NCI-H187 treated with DMSO at 0.1 percent for 48 hours (cell line): ENCODE results near the gene CKS1B.

Source experiments
- DNase-seq: peaks from one replicate; lab custom pipeline; 2025; lab: John Stamatoyannopoulos, UW

Gene CKS1B

GRCh38 chr1:154945962-154946850, 28.3 kb upstream of the CKS1B start:
- no peak for DNase-seq

DNA sequence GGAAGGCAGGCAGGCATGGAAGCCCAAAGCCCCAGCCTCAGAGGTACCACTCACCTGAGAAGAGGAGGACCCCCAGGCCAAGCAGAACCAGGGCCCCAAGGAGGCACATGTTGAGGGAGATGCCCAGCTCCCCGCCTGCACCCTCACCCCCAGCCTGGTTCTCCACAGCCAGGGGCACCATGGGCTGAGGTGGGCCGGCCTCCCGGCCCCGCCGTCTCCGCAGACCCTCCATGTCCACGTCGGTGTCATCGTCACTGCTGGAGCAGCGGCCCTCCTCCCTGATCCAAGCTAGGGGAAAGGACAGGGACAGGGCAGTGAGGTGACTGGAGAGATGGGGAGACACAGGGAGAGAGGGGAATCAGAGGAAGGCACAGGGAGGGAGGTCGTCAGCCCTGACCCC, 26.4 kb upstream of the CKS1B start:
- no peak for DNase-seq

GRCh38 chr1:154951901-154952657, 22.4 kb upstream of the CKS1B start:
- no peak for DNase-seq

DNA sequence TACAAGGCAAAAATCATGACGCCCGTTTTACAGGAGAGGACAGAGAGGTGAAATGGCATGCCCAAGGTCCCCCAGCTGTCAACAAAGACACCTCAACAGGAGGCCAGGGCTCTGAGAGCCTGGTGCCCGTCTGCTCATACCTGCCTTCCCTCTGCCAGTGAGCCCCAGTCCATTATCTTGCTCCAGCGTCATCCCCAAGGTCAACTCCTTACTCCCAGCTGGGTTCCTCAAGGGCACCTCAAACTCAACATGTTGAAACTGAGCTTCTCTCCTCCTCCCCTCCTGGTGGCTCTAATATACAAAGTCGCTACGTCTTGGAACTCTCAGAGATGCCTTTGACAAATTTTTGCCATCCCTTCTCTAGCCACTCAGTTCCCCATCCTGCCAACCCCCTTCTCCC, 21.8 kb upstream of the CKS1B start:
- DNase-seq: no peak

DNA sequence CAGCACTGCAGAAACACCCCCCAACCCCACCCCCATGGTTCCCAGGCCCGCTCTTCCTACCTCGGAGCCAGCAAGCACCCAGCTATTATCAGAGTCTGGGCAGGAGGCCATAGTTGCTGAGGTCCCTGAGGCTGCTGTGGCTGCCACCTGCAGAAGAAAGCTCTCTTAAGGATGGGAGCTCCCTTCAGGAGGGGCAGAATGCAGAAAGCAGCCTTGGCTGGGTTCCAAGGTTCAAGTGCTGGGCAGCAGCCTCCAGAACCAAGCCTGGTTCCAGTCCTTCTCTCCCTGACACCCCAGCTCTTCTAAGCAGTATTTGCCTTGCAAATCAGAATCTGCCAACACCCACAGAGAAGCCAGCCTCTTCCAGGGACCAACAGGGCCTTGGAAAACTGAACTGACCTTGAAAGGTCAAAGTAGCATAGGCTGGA, 20.9 kb upstream of the CKS1B start:
- DNase-seq: no peak

DNA sequence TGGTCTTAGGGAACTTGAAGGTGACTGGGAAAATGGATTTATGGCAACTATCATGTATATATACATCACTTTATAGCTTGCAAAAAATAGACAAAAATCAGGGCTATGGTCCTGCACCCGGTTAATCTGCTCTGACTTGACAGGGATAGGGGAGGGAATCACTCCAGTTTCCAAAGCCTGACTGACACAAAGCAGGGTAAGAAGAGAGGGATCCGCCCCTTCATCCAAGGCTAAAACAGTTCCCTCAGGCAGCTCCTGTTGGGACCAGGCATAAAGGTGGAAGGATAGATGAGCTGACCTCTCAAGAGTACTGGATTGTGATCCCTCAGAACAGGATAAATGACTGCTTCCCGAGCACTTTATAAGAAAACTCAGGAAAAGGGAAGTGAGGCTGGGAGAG, 19.9 kb upstream of the CKS1B start:
- DNase-seq: no peak

DNA sequence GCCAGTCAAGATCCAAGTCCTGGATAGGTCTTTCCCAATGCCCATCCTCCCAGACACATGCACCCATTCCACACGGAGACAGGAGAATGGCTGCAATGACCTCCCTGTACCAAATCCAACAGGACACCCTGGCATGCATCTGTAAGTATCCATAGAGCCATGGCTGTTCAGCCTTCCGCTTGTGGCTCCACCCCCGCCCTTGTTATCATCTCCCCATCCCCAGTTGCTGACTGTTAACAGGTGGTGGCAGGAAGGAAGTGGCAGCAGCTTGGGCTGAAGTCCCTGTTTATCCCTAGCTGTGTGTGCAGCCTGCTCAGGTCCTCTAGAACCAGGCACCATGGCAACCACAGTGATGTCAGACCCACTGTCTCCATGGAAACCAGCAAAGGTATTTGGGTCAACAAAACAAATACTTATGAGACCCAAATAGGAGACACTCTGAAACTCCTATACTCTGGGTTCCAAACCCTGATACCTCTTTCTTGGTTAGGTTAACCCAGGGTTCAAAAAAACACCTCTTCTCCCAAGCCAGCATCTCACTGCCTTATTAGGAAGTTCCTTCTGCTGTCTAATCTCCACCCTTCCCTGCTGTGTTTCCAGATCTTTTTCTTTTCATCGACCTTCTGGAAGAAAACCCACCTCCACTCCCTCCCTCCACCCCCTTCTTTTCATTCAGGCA, 19.3 kb upstream of the CKS1B start:
- no peak for DNase-seq

DNA sequence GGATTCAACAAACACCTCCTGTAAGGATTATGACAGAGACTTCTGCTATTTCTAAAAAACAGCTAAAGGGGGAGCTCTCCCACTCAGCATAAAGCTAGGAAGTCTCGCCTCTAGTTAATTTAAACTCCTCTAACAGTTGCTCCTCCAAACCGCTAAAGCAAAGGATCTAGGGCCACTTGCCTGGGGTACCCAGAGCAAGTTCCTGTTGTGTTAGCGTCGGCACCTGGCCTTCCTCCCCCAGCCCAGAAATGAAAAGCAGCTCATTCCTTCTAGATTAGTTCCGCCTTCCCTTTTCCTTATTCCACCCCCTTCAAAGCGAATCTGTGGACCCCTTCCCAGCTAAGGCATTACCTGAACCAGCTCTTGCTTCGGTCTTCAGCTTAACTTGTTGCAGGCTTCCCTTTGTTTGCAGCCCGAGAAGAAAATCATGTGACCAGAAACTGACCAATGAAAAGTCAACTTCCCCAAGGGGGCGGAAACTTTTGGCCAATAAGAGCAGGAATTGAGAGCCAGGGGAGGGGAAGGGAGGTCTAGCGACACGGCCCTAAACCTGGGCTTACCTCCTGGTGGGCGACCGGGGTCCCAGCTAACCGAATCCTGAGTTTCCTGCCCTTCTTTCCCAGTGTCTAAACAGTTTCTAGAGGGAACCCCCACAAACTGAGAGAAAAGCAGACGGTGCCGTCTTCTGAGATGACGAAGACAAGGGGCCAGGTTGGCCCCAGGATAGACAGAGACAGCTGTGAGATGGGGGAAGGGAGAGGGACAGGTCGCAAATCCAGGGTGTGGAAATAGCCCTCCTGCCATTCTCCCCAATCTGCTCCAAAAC, 18.6 kb upstream of the CKS1B start, which contains the start of gene PBXIP1:
PBXIP1 (minus strand) TSS at position 382 of the 826 bp plus-strand sequence. CDS start 2,378 bp downstream, outside the sequence.
- DNase-seq: peak; percentile 83

- DNase-seq: no peak
Measured at GRCh38 chr1:154956544-154956941, 17.9 kb upstream of the CKS1B start.

DNA sequence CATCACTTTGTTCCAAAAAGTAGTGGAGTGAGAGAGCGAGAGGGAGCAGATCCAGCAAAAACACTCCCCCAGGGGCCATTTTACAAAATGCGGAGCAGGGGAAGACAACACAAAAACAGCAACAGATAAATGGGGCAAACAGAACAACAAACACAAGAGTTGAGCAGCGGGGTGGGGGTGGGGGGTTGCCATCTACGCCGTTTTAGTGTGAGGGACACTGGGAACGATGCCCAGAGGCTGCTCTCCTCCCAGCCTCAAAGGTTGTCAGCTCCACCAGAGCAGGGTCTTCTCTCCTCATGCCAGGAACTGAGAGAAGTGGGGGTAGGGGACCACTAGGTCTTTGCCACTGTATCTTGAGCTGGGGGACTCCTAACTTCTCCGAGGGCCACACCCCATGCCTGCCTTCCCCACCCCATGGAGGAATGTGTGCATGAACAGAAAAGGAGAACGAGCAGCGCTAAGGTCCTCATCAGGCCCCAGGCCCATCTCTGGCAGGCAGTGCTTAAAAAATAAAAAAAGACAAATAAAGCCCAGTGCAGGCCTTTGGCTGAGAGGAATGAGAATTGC, 17.3 kb upstream of the CKS1B start:
- DNase-seq: no peak

DNA sequence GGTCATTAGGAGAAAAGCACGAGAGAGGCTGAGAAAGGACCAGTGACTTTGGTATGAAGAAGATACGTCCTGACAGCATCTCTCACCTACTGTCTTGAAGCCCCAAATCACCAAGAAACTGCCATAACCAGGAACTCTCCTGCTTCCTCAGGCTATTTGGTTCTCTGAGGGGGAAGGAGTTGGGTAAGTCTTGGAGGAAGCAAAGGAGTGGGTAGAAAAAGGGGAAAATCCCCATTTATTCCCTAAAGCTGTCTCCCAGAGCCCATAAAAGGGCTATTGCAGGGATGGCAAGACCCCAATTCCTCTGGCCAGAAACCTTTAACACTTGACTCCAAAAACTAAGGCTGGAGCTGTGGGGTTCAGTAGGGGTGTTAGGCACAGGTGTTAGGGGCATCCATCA, 16.4 kb upstream of the CKS1B start:
- DNase-seq: no peak

- DNase-seq: no peak
Measured at GRCh38 chr1:154958681-154959425, 15.6 kb upstream of the CKS1B start.

- DNase-seq: no peak
Measured at GRCh38 chr1:154959426-154959780, 15.1 kb upstream of the CKS1B start.

DNA sequence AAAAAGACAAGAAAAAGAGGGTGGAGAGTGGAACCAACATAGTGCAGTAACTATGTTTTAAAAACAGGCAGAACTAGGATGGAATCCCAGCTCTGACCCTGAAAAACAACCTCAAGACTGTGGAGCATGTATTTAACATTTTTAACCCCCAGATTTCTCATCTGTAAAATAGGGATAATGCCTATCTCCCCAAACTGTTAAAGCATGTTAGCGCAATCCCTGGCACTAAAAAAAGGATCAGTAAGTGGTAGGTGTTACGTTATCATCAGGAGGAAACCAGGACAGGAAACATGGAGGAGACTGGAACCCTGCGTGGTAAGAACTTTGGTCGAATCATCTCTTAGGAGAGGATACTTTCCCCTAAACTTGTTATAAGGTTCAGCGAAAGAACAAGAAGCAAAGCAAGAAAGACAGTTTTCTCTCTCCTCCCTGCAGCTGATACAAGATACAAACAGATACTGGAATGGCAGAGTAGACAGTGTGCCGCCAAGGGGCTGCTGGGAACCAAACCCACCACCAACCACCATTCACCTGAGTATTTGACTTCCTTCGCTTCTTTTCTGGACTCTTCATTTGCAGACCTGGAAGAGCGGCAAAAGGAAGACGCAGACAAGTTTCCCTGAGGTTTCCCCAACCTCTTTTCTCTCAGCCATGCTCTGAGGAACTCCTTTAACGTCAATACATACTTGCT, 13.9 kb upstream of the CKS1B start:
- no peak for DNase-seq

DNA sequence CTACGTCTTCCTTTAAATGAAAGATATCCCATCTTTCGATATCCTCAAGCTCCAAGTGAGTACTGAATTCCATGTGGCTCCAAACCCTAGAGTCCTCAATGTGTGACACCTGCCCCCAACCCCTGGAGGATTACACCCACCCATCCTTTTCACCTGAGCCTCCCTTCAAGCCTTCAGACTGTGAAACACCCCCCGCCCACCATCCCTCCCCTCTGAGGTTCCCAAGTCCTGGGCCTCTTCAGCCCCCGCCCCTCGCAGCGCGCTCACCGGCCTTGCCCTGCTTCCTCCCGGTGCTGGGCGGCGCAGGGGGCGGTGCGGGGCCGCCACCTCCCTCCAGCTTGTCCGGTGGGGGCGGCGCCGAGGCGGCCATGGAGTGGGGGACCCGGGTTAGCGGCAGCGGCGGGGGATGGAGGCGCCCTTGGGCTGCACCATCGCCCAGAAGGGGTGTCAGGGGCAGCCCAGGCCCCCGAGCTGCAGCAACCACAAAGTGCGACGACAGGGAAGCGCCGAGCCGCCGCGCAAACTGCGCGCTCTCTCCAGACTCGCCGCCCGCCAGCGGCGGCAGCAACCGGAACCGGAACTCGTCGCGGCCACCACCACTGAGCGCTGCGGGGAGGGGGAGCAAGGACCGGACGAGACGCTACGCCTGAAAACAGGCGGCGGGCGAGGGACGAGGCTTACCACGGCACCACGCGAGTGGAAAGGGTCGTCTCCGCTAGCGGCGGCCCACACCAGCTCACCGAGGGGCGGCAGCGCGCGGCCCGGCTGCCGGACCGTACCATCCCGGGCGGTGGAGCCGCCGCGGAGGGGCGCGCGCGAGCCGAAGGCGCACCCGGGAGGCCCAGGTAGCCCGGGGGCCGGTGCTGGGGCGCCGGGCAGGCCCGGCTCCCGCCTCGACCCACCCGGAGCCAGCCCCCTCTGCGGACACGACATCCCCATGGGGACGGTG, 13.0 kb upstream of the CKS1B start, which contains the start of gene PYGO2:
PYGO2 (minus strand) TSS at position 576 of the 949 bp plus-strand sequence; CDS start at position 370, 206 bp downstream.
- peak; percentile 54 for DNase-seq

GRCh38 chr1:154962156-154962749, 12.2 kb upstream of the CKS1B start:
- DNase-seq: no peak

DNA sequence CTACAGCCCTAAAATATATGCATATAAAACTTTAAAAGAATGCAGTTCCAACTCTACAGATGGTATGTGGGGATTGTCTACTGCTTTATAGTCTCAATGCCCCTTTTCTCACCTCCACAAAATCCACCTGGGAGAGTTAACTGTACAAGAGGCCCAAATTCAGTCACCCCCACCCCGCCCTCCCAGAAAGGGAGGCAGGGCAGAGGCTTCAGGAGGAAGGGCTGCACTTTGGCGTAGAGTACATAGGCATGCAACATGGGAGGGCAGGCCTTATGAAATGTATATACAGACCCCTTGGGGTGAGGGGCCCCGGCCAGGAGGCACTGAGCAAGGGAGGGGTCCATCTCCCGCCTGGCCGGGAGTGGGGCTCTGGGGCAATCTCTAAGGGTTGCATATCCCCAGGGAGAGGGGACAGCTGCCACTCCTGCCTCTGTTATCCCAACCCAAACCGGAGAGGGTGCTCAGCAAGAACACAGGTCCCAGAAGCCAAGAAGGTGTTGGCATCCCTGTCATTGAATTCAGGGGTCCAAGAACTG, 11.6 kb upstream of the CKS1B start:
- no peak for DNase-seq

- DNase-seq: no peak
Measured at GRCh38 chr1:154963643-154964042, 10.8 kb upstream of the CKS1B start.
